Head of caudate nucleus (tissue), 42 donors: ENCODE results near the gene TUBB6.

ENCODE experiments used
- DNase-seq, 42 donors: peaks; one replicate each; pipeline versions ENCODE4 v3.0.0 to v3.0.0-alpha.2; 2020 to 2021; ENCODE audit warnings: mixed read lengths in 7 of 42
- intact Hi-C: fragments of 100-400 bp; cut with DNase I; formaldehyde crosslinking; loops from one replicate; pipeline ENCODE4 v1.15.0; 2022

The TUBB6 gene

DNA sequence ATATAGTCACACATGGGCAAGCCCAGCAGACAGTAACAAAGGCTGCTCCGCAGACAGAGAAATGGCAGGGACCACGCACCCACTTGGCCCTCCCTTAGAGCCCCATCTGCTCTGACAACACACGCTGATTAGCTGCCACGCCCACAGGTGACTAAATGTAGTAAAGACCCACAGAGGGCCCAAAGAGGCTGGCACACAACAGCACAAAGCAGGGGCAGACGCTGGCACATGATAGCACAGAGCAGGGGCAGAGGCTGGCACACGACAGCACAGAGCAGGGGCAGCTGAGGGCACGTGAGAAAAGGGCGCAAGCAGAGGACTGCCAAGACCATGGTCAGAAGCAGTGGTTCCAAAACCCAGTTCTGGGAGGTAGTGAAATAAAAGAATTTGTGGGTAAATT, 58.3 kb downstream of the TUBB6 start:
- intact Hi-C loops: no loop called here
- peak in 10 of 42 donors; percentile 11 to 51 (median 26) for DNase-seq

DNA sequence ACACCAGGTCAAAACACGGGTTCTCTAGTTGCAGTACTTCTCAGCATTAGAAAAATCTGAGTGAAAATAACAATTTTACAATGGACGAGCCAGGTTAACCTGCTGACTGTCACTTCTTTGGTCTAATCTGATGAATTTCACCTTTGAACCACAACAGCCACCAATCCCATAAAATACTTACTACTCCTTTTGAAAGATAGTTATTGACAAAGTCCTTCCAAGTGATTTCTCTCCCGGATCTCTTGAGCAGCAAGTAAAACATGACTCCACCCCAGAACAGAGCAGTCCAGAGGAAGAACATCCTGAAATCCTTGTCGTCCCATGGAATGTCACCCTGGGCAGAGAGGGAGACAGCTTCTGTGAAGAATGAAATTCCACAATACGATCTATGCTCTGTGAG, 58.7 kb downstream of the TUBB6 start:
- intact Hi-C loops: no loop called here
- peak in 2 of 42 donors; percentile 26 to 36 for DNase-seq

DNA sequence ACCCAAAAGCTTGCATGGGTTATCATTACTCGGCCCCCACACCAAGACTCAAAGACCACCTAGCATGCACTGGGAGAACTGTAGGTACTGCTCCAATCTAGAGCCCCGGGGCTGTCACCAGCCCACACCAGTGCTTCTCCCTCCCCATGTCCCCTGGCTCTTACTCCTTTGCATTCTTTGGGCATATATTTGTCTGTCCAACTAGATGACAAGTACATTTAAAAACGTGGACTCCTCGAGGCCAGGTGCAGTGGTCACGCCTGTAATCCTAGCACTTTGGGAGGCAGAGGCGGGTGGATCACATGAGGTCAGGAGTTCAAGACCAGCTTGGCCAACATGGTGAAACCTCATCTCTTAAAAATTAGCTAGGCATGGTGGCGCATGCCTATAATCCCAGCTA, 61.2 kb downstream of the TUBB6 start:
- intact Hi-C loops: no loop called here

DNA sequence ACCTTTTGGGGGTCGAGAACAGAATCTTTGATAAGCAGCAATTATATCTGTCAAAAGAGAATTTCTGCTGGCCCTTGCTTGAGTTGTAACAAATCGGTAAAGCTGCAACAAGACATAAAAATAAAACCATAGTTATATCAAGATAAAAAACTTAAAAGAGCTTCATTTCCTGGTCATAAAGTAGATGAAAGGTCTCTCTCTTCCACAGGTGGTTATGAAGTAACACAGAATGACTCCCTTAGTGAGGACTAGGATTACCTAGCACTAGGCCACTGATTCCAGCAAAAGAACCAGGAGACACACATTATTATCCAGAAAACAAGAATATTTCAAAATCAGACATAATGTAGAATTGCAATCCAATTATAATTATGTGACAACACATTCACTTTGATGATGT, 63.5 kb downstream of the TUBB6 start:
- intact Hi-C loops: no loop called here

More for the DNA sequence above, 61.2 kb downstream of the TUBB6 start:
- no peak for DNase-seq

DNA sequence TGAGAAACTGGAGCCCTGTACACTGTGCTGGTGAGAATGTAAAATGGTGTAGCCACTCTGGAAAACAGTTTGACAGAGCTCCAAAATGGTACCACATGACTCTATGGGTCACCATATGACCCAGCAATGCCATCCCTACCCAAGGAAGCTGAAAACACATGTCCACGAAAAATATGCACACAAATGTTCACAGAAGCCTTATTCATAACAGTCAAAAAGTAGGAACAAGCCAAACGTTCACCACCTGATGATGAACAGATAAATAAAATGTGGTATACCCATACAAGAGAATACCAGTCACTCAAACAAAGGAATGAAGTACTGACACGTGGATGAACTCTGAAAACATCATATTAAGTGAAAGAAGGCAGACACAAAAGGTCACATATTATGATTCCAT, 64.4 kb downstream of the TUBB6 start:
- intact Hi-C loops: no loop called here
- DNase-seq: peak in 1 of 42 donors; percentile 17

More for the DNA sequence above, 63.5 kb downstream of the TUBB6 start:
- DNase-seq: no peak

DNA sequence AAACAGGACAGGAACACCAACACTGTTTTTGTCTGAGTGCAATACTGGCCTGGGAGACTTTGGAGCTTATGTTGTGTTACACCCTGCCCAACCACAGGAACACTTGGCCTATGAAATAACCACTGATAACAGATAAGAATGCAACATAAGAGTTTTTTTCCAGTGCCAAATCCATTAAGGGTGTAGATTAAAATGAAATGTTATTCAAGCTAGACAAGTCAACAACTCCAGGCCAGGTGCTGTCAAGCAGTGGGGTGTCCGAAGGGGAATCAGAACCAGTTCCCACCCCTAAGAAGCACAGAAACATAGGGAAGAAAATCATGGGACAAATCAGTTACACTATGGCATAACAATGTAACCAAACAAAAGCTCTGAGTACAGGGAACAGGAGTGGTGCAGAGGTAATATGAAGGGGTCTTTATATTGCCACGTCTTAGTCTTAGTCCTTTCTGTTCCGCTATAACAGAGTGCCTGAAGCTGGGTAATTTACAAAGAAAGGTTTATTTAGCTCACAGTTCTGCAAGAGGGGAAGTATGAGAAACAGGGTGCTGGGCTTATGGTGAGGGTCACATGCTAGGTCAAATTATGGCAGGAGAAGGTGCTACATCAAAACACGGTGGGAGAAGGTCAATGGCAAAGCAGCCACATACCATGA, 65.2 kb downstream of the TUBB6 start:
- peak in 1 of 42 donors; percentile 21 for DNase-seq
- intact Hi-C loops: no loop called here

DNA sequence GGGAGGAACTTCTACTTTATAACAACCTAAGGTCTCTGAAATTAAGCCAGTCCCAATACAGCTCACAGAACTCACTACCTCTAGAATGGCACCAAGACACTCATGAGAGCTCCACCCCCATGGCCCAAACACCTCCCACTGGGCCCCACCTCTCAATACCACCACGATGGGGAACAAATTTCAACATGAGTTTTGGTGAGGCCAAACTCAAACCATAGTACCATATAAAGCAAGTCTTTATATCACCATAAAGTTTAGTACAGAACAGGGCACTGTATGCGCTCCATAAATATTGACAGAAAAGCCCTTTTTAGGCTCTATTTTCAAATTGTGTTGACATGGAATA, 65.7 kb downstream of the TUBB6 start:
- intact Hi-C loops: no loop called here
- no peak for DNase-seq

DNA sequence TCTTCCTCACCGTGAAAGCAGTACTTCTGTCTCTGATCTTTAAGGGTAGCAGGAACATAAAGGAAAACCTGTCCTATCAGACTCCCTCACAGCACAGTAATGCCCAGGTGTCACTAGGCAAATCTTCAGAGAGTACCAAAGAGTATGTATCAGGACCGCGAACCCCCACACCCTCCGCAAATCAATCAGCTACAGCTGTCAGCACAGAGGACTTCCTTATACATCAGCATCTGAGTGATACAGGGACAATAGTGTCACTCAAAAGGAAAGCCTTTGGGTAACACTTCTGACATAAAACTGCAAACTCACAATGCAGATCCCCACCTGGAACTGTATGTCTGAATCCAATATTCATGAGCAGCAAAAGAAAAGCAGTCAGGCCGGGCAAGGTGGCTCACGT, 66.4 kb downstream of the TUBB6 start:
- no peak for DNase-seq
- intact Hi-C loops: no loop called here
